Loucy (cell line): ENCODE measurements around the gene FAIM2.

Experiments
- EZH2phosphoT487 ChIP-seq: fragments of 200-600 bp; IDR thresholded peaks from 2 replicates; pipeline ENCODE4 v1.6.1; 2018; ENCODE audit warnings: antibody characterized with exemption, mild to moderate bottlenecking, moderate library complexity, borderline replicate concordance
- TF ChIP-seq, protein P1 (sequence below): fragments of 200-600 bp; sonication (generic); conservative IDR thresholded peaks from 2 replicates; pipeline ENCODE4 v1.5.1; 2014; ENCODE audit warnings: mild to moderate bottlenecking, antibody characterized with exemption, low read length

DNA sequence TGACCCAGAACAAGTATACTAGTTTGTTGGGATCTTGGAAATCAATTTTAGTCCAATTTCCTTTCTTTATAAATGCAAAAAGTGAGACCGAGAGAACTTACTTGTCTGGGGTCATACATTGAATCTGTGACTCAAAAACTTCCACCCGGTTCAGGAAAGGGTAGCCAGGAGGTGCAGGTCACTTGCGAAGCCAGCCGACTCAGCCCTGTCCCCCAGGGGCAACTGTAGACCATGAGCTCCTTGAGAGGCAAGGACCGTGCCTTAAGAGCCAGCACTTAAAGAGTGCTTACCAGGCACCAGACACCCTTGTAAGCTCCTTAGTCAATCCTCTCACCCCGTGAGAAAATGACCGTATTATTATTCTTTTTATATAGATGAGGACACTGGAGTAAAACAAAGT, 60.3 kb downstream of the FAIM2 start:
- TF ChIP-seq, protein P1, sequence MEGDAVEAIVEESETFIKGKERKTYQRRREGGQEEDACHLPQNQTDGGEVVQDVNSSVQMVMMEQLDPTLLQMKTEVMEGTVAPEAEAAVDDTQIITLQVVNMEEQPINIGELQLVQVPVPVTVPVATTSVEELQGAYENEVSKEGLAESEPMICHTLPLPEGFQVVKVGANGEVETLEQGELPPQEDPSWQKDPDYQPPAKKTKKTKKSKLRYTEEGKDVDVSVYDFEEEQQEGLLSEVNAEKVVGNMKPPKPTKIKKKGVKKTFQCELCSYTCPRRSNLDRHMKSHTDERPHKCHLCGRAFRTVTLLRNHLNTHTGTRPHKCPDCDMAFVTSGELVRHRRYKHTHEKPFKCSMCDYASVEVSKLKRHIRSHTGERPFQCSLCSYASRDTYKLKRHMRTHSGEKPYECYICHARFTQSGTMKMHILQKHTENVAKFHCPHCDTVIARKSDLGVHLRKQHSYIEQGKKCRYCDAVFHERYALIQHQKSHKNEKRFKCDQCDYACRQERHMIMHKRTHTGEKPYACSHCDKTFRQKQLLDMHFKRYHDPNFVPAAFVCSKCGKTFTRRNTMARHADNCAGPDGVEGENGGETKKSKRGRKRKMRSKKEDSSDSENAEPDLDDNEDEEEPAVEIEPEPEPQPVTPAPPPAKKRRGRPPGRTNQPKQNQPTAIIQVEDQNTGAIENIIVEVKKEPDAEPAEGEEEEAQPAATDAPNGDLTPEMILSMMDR: no peak
- TF ChIP-seq EZH2phosphoT487: no peak
